ENCODE data around the gene PTGES2.

DNA sequence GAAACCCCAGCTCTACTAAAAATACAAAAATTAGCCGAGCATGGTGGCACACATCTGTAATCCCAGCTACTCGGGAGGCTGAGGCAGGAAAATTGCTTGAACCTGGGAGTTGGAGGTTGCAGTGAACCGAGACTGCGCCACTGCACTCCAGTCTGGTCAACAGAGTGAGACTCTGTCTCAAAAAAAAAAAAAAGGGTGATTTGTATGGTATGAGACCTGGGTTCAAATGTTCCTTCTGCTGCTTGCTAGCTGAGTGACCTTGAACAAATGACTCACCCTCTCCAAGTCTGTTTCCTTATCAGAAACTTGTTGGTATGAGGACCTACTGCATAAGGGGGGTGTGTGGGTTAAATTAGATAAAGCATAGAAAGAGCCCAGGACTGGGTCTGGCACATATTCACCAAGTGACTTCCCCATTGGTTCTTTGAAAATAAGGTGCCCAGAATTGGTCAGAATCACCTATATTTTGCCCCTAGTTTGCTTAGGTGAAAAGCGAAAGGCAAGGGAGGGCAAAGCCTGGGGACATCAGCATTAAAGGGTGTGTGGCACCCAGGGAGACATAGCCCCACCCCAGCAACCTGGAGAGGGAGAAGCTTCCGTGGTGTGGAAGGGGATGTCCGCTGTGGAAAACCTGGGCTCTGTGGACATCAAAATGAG, 49.6 kb downstream of the PTGES2 start:
- TF ChIP-seq, protein P1, sequence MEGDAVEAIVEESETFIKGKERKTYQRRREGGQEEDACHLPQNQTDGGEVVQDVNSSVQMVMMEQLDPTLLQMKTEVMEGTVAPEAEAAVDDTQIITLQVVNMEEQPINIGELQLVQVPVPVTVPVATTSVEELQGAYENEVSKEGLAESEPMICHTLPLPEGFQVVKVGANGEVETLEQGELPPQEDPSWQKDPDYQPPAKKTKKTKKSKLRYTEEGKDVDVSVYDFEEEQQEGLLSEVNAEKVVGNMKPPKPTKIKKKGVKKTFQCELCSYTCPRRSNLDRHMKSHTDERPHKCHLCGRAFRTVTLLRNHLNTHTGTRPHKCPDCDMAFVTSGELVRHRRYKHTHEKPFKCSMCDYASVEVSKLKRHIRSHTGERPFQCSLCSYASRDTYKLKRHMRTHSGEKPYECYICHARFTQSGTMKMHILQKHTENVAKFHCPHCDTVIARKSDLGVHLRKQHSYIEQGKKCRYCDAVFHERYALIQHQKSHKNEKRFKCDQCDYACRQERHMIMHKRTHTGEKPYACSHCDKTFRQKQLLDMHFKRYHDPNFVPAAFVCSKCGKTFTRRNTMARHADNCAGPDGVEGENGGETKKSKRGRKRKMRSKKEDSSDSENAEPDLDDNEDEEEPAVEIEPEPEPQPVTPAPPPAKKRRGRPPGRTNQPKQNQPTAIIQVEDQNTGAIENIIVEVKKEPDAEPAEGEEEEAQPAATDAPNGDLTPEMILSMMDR (IDR thresholded peaks at IDR 0.05; ENCODE audit: low read depth, low read length, missing input control) = no peak
- TF ChIP-seq, protein P2, sequence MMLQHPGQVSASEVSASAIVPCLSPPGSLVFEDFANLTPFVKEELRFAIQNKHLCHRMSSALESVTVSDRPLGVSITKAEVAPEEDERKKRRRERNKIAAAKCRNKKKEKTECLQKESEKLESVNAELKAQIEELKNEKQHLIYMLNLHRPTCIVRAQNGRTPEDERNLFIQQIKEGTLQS (IDR thresholded peaks at IDR 0.05) = no peak
- TF ChIP-seq JUND (IDR thresholded peaks at IDR 0.05) (no peak), RAD21 (IDR thresholded peaks at IDR 0.05) (no peak), SP1 (IDR thresholded peaks at IDR 0.05) (no peak)
- TF ChIP-seq, protein P3, sequence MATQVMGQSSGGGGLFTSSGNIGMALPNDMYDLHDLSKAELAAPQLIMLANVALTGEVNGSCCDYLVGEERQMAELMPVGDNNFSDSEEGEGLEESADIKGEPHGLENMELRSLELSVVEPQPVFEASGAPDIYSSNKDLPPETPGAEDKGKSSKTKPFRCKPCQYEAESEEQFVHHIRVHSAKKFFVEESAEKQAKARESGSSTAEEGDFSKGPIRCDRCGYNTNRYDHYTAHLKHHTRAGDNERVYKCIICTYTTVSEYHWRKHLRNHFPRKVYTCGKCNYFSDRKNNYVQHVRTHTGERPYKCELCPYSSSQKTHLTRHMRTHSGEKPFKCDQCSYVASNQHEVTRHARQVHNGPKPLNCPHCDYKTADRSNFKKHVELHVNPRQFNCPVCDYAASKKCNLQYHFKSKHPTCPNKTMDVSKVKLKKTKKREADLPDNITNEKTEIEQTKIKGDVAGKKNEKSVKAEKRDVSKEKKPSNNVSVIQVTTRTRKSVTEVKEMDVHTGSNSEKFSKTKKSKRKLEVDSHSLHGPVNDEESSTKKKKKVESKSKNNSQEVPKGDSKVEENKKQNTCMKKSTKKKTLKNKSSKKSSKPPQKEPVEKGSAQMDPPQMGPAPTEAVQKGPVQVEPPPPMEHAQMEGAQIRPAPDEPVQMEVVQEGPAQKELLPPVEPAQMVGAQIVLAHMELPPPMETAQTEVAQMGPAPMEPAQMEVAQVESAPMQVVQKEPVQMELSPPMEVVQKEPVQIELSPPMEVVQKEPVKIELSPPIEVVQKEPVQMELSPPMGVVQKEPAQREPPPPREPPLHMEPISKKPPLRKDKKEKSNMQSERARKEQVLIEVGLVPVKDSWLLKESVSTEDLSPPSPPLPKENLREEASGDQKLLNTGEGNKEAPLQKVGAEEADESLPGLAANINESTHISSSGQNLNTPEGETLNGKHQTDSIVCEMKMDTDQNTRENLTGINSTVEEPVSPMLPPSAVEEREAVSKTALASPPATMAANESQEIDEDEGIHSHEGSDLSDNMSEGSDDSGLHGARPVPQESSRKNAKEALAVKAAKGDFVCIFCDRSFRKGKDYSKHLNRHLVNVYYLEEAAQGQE (IDR thresholded peaks at IDR 0.05) = no peak
